ENCODE data around the gene USP10.

Gene USP10

DNA sequence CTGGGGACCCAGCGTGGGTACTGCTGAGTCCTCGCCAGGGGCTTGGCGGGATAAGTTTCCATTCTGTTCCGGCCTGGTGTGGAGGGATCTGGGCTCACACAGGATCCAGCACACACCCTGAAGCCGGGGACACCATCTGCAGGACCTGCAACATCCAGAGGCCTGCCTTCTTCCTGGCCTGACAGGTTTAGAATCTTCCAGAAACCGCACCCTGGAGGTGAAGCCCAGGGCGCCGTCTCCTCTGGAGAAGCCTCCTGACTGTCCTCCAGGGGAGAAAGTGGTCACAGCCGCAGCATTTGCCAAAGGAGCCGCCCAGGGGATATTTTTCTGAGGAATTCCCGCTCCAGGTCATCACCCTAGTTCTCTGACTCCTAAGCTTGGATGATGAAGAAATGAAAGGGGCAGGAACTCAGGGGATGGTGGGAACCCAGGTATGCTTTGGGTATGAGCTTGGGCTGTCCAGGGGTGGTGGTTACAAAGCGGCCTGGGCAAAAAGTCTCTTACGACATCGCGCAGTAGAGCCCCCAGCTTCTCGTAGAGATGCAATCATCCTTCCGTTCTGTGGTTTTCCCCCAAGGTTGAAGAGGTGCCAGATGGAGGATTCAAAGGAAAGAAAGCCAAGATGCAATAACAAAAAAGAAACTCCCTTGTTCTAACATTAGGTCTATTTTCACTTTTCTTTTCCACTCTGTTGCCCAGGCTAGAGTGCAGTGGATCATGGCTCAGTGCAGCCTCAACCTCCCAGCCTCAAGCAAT, 110.9 kb downstream of the USP10 start:
- H3K27me3 ChIP-seq (ENCODE audit: insufficient read depth, low read length, poor library complexity, severe bottlenecking) = no peaks in the 10 kb centered on the region
- H3F3A ChIP-seq (ENCODE audit: low read depth) = no peaks in the 10 kb centered on the region
- TF ChIP-seq, protein P1, sequence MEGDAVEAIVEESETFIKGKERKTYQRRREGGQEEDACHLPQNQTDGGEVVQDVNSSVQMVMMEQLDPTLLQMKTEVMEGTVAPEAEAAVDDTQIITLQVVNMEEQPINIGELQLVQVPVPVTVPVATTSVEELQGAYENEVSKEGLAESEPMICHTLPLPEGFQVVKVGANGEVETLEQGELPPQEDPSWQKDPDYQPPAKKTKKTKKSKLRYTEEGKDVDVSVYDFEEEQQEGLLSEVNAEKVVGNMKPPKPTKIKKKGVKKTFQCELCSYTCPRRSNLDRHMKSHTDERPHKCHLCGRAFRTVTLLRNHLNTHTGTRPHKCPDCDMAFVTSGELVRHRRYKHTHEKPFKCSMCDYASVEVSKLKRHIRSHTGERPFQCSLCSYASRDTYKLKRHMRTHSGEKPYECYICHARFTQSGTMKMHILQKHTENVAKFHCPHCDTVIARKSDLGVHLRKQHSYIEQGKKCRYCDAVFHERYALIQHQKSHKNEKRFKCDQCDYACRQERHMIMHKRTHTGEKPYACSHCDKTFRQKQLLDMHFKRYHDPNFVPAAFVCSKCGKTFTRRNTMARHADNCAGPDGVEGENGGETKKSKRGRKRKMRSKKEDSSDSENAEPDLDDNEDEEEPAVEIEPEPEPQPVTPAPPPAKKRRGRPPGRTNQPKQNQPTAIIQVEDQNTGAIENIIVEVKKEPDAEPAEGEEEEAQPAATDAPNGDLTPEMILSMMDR (conservative IDR thresholded peaks at IDR 0.05; ENCODE audit: low read length) = no peak
- TF ChIP-seq EZH2phosphoT487 (IDR thresholded peaks at IDR 0.05; ENCODE audit: borderline replicate concordance) = no peak
- no peak overlapping the region for H2AFZ ChIP-seq (ENCODE audit: low read length)
- H3K9me3 ChIP-seq (ENCODE audit: insufficient read depth, low read depth, low read length) = no peaks in the 10 kb centered on the region
- H3K4me2 ChIP-seq (ENCODE audit: low read depth, low read length, poor library complexity, severe bottlenecking) = peak overlapping the region; percentile 3
- no peaks in the 10 kb centered on the region for H4K20me1 ChIP-seq (ENCODE audit: insufficient read depth, low read length, poor library complexity, severe bottlenecking)
- H3K36me3 ChIP-seq (ENCODE audit: insufficient read depth, low read length) = no peaks in the 10 kb centered on the region
- no peak overlapping the region for H3K4me3 ChIP-seq (ENCODE audit: low read length, poor library complexity, severe bottlenecking)
- no peaks in the 10 kb centered on the region for H3K4me1 ChIP-seq (ENCODE audit: insufficient read depth, low read length, poor library complexity, severe bottlenecking)
- no peak overlapping the region for H3K9ac ChIP-seq (ENCODE audit: low read depth, low read length, poor library complexity, severe bottlenecking)
- H3K9me2 ChIP-seq (replicated peaks; ENCODE audit: low read depth, low read length) = no peaks in the 10 kb centered on the region
- no peaks in the 10 kb centered on the region for H3K79me2 ChIP-seq (ENCODE audit: insufficient read depth, low read length)

DNA sequence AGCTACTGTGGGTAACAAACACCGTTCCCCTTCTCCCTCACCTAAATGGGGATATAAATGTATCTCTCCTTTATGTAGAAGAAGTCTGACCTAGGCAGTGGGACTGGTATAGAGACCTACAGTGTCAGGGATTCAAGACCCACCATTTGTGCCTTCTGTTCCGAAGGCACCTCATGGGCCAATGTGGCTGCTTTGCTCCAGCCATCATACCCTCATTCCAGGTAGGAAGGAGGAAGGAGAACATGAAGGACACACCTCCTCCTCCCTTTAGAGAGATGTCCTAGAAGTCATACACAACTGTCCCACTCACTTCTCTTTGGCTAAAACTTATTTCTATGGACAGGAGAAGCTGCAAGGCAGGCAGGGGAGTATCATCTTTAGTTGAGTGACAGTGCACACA, 111.7 kb downstream of the USP10 start:
- Histone ChIP-seq H3K4me2 (ENCODE audit: low read depth, low read length, poor library complexity, severe bottlenecking) (peak overlapping the region; percentile 3), H3F3A (ENCODE audit: low read depth) (no peaks in the 10 kb centered on the region), H2AFZ (ENCODE audit: low read length) (no peak overlapping the region), H3K9ac (ENCODE audit: low read depth, low read length, poor library complexity, severe bottlenecking) (no peak overlapping the region), H4K20me1 (ENCODE audit: insufficient read depth, low read length, poor library complexity, severe bottlenecking) (no peaks in the 10 kb centered on the region), H3K79me2 (ENCODE audit: insufficient read depth, low read length) (no peaks in the 10 kb centered on the region), H3K4me1 (ENCODE audit: insufficient read depth, low read length, poor library complexity, severe bottlenecking) (no peaks in the 10 kb centered on the region), H3K27me3 (ENCODE audit: insufficient read depth, low read length, poor library complexity, severe bottlenecking) (no peaks in the 10 kb centered on the region), H3K4me3 (ENCODE audit: low read length, poor library complexity, severe bottlenecking) (no peak overlapping the region), H3K9me3 (ENCODE audit: insufficient read depth, low read depth, low read length) (no peaks in the 10 kb centered on the region), H3K9me2 (replicated peaks; ENCODE audit: low read depth, low read length) (no peaks in the 10 kb centered on the region), H3K36me3 (ENCODE audit: insufficient read depth, low read length) (no peaks in the 10 kb centered on the region)
- no peak for TF ChIP-seq EZH2phosphoT487 (IDR thresholded peaks at IDR 0.05; ENCODE audit: borderline replicate concordance)
- TF ChIP-seq, protein P1 (conservative IDR thresholded peaks at IDR 0.05; ENCODE audit: low read length) = no peak

DNA sequence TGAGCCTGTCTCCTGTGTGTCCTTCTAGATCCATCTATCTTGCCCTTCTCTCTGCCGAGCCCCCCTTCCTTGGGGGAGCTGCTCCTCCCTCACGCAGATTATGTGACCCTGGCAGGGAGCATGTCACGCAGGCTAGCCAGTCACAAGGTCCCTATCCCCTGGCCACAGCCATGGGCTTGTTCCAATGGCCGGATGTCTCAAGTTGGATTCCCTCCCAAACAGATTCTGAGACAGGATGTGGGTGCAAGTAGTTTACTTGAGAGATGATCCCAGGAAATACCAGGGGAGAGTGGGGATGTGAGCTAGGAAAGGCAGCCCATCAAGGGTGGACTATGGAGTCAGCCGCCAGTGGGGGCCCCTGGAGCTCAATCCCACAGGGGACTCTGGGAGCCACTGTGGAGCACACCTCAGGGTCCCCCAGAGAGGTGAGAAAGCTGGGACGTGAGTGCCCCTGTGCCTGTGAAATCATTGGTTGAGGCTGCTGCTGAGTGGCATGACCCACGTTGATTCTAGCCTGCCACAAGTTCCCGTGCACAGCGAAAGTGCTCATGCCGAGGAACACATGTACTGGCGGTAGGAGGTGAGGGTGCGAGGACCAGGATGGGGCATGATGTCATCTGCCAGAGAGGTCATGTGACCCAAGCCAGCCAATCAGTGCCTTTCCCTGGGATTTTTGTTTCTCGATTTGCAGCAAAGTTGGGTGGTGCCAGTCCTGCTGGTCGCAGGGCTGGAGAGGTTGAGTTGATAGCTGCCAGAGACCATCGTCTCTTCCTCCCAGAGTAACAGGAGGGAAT, 113.5 kb downstream of the USP10 start:
- Histone ChIP-seq H3K27me3 (ENCODE audit: insufficient read depth, low read length, poor library complexity, severe bottlenecking) (no peaks in the 10 kb centered on the region), H3K36me3 (ENCODE audit: insufficient read depth, low read length) (no peaks in the 10 kb centered on the region), H3F3A (ENCODE audit: low read depth) (no peaks in the 10 kb centered on the region), H3K4me1 (ENCODE audit: insufficient read depth, low read length, poor library complexity, severe bottlenecking) (no peaks in the 10 kb centered on the region), H3K79me2 (ENCODE audit: insufficient read depth, low read length) (no peaks in the 10 kb centered on the region), H3K9me2 (replicated peaks; ENCODE audit: low read depth, low read length) (no peaks in the 10 kb centered on the region), H3K4me2 (ENCODE audit: low read depth, low read length, poor library complexity, severe bottlenecking) (no peak overlapping the region), H3K9me3 (ENCODE audit: insufficient read depth, low read depth, low read length) (no peaks in the 10 kb centered on the region), H3K9ac (ENCODE audit: low read depth, low read length, poor library complexity, severe bottlenecking) (no peak overlapping the region), H4K20me1 (ENCODE audit: insufficient read depth, low read length, poor library complexity, severe bottlenecking) (no peaks in the 10 kb centered on the region), H2AFZ (ENCODE audit: low read length) (no peak overlapping the region), H3K4me3 (ENCODE audit: low read length, poor library complexity, severe bottlenecking) (no peak overlapping the region)
- TF ChIP-seq EZH2phosphoT487 (IDR thresholded peaks at IDR 0.05; ENCODE audit: borderline replicate concordance) = no peak
- TF ChIP-seq, protein P1 (conservative IDR thresholded peaks at IDR 0.05; ENCODE audit: low read length) = no peak

All from Loucy (cell line).